ENCODE measurements around the gene HDHD5.

Gene HDHD5

DNA sequence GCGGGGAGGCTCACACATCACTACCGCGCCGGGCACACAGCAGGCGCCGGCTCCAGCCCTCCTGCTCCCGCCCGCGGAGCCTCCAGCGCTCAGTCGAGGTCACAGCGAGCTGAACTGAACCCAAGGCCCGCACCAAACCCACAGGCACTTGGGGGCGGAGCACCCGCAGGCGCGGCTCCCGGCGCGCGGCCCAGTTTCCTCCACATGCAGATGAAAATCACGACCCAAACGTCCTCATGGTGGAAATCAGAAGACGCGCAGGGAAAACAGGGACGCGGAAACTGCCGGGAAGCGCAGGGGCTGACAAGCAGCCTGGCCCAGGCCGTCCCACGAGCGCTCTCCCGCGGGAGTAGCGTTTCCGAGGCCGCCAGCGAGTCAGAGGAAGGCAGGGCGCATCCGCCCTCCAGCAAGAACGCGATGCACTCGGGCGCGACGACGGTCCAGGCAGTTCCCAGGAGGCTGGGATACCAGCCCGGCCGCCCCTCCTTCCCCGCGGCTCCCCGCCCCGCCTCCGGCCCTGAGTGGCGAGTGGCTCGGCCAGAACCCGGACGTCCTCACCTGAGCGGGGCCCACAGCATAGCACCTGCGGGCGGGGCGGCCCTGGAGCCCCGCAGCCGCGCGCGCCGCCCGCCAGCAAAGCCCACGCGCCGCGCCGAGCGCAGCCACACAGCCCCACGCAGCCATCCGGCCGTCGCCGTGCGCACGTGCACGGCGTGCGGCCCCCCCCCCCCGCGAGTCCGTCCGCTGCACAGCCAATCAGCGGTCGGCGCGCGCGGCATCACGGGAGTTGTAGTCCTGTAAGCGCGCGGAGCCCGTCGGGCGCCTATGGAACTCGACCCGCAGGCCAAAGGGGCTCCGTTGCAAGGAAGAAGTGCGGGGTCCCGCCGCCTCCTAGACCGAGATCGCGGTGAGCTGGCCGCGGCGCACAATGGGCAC is at the start of gene HDHD5:
HDHD5 (minus strand) TSS at position 710 of the 936 bp plus-strand sequence; CDS start at position 684, 26 bp downstream.
- DNase-seq (ENCODE audit: low read depth) = peak; percentile 84

DNA sequence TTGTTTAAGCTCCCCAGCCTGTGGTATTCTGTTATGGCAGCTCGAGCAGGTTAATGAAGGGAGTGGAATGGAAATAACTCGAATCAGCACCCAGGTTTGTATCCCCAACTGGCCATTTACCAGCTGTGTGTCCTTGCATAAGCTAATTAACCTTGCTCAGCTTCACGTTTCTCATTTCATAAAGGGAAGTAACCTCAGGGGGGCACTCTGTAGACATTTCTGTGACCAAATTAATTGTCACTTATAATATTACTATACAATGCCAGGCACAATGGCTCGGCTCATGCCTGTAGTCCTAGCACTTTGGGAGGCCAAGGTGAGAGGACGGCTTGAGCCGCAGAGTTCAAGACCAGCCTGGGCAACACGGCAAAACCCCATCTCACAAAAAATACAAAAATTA is 46.4 kb upstream of the HDHD5 start:
- DNase-seq (ENCODE audit: low read depth) = no peak

DNA sequence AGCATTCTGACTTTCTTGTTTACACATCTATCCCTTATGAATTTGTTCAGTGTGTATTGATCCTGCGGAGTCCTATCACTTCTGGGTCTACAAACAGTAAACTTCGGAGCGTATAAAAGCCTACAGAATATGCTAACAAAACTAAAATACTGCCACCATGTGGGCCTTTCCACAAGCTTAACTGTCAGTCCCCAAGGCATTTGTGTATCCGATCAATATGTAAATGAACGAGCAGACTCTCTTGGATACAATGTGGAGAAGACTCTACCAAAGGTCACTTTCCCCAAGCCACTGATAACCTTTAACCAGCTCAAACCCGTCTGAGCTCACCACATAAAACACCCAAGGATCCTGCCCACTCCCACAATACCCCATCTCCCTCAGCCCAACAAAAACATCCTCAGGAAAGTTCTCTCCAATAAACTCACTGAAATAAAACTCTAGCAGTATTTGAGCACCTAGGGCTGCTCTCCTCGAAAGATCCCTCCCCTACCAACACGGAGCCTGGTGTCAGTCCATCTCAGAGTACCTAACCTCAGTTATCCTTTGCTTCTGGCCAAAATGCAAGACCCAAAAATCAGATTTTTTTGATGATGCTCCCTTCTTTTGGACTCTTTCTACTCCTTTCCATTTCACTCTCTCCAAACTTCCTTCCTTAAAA is 42.3 kb upstream of the HDHD5 start:
- no peak for DNase-seq (ENCODE audit: low read depth)

DNA sequence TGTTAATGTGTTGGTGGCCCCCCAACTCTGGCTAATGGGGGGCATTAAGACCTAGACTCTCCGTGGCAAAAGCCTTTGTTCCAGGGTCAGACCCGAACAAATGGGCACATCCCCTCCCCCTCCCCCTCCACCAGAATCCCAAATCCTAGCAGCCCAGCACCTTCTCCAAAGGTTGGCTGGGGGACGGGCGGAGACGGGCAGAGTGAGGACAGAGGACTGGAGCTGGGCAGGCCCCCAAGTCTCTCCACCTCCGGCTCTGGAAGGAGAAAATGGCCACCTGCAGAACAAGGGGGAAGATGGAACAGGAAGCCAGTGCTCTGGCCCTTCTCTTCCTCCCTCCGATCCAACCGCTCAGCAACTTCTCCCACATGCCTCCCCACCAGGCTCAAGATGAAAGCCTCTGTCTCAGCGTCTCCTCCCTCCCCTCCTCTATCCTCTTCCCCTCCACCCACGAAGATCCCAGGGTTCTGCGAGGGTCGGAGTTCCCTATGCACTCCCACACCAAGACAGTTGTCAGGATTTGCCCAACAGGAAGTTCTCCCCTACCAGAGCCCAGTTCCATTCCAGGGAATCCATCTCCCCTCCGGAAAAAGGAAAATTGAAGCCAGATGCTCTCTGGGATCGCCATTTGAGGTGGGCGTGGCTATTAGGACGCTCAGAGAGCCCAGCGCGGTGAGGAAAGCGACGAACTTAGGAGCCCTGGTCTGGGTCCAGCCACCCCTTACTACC is 40.1 kb upstream of the HDHD5 start:
- DNase-seq (ENCODE audit: low read depth) = no peak

DNA sequence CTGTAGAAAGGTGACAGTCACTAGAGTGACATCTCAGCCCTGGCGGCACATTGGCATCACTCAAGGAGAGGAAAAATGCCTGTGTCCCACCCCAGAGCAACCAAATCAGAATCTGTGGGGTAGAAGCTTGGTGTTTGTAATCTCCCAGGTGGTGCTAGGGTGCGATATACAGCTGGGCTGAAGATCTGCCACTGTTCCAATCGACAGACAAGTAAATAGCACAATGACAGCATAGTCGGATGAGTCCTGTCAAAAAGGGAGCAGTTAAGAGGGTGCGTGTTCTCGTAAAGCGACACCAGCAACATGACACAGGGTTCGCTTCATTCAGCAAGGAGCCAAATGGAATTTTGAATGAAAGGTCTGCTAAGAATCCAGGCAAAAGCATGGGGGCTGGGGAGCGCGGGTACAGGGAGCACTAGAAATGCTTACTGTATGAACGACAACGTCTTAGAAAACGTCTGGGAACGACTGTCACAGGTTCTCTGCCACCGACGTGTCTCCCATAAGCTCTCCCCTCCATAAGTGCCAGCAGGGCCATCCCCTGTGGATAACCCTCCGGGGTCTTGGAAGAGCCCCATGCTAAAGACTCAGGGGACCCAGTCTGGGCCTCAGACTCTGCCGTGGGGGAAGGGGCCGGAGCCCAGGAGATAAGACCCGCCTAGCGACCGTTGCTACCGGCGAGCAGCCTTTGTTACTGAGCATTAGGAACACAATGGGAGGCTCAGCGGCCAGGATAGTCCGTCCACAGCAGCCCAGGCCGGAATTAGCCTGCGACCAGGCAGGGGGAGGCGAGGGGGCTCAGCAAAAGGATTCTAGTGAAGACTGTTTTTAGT is 39.3 kb upstream of the HDHD5 start:
- DNase-seq (ENCODE audit: low read depth) = no peak

DNA sequence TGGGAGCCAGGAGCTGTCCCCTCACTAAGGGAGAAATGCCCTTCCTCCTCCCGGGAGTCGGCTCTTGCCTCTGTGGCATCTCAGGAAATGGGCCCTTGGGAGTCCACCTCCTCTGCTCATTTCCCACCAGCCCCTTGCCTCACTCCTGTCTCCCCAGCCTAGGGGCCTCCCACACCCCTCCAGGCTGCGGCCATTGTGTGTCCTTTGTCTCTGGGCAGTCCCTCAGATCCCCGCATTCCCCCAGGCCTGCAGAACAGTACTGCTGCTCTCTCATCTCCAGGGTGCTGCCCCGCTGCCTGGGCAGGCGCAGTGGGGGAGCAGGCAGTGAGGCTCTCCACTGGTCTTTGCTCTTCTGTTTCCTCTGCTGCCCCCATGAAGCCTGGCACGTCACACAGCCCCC is 35.1 kb upstream of the HDHD5 start:
- no peak for DNase-seq (ENCODE audit: low read depth)

DNA sequence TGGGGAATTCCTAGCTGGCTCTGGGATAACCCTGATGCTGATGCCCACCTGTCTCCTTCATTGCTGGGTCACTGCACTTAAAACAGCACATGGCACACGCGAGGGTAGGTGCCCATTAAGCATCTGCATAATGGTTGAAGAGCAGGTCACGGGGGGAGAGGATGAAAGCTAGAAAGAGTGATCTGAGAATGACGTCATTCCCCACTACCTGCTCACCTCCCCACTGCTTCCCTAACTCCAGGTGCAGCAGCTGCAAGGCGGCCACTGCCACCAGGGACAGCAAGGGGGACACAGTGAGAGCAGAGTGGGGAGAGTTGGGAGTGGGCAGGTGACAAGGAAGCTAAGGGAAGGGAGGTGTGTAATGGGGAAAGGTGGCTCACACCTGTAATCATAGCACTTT is 33.1 kb upstream of the HDHD5 start:
- no peak for DNase-seq (ENCODE audit: low read depth)

DNA sequence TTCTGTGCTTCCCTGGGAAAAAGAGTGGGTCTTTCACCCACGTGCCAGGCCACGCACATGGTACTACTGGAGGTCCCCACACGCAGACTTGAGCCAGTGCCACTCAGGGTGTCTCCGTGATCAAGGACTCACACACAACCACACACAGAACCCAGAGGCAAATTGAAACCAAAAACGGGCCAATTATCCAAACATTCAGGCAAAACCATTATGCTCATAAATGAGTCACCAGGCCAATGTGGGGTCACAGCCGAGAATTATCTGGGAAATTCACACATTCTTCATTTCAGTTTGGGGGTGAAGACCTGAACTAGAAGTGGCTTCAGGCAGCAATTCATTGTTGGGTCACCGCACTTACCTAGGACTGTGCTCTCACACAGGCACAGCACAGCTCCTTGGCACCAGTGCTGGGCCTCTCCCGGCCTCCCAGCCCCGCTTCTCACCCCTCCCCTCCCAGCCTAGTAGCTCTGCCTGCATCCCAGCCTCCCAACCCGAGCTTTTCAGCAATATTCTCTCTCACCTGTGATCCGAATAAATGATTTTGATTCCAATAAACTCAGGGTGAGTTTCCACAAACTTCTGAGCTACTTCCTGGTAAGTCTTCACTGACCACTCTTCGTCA is 32.2 kb upstream of the HDHD5 start:
- DNase-seq (ENCODE audit: low read depth) = no peak

DNA sequence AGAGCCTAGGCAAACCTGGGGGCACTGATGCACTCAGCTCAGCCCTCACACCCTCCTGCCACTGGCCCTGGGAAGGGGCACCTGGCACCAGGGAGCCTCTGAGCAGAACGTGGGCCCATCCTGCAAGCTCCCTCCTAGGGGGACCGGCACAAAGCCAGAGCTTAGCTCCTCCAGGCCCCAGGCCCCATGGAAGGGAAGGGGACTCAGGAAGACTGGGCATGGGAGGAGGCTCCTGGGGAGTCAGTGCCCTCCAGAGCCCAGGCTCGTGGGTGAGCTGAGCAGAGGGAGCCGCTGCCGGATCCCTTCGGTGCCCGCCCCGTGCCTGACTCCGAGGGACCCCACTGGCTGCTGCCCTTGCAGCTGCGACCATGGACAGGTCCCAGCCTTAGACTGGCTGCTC is 31.6 kb upstream of the HDHD5 start:
- no peak for DNase-seq (ENCODE audit: low read depth)

DNA sequence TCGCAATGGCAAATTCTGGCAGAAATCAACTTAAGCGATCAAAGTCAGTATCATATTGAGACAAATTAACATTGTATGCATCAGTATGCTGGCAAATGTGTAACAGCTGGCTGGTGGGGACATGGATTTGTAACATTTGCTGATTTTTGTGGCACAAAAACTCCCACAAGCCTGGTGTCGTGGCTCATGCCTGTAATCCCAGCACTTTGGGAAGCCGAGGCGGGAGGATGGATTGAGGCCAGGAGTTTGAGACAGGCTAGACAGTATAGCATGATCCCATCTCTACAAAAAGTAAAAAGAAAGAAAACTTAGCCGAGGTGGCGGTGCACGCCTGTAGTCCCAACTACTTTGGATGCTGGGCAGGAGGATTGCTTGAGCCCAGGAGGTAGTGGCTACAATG is 17.6 kb upstream of the HDHD5 start:
- DNase-seq (ENCODE audit: low read depth) = no peak

DNA sequence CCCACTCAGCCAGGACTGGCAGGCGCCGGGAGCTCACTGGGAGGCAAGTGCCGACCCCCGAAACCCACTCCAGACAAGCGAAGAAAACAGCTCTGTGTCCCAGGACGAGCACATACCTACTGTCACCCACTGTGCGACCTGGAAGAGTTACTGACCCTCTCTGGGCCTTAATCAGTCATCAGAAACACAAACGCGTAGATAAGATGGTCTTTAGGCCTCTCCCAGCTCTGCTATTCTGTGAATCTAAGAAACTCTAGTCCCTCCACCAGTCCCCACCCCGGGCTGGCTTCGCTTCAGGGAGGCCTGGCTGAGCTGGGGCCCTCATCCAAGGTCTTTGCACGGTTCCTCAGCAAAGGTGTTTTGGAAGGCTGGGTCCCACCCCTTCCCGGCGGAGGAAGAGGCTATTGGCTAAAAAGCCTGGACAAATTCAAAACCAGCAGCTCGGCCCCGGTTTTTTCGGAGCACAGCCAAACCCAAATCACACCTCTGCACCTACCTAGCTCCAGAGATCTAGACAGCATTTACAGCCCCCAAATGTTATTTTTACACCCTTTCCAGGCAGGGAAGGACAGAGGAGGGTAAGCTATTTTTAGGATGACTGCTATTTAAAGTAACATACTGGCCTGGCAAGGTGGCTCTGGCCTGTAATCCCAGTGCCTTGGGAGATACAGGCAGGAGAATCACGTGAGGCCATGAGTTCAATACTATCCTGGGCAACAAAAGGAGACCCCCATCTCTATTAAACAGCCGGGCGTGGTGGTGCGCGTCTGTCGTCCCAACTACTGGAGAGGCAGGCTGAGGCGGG is 13.2 kb upstream of the HDHD5 start:
- no peak for DNase-seq (ENCODE audit: low read depth)

DNA sequence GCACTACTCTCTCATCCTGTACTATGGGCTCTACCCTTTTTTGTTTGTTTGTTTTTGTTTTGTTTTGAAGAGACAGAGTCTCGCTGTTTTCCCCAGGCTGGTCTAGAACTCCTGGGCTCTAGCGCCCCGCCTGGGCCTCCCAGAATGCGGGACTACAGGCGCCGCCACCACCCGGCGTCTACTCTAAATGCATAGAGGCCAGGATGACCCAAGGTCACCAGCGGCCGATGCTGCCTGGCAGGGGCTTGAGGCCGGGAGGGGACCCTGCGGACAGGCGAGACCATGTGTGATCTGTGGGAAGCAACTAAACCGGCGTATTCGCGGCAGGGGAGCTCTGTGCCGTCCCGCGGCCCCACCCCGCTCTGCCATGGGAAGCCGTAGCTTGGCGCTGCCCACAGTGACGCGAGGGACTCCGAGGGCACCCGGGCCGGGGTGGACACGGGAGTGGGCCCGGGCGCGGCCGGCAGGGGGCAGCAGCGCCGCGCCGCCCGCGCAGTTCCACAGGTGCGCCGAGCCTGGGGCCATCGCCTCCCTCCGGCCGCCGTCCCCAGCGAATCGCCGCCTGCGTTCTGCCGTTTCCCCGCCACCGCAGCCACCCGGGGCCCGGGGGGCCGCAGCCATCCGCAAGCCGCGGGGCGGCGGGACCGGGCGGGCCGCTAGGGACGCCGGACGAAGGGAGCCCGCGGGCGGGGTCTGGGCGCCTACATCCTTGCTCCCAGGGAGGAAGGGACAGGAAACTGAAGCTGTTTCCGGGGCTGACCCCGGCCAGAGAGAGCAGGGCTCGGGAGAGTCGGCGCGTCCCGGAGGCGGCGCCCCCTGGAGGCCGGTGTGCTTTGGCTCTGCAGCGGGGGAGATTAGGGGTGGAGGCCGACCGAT is 12.3 kb upstream of the HDHD5 start:
- DNase-seq (ENCODE audit: low read depth) = peak; percentile 85

DNA sequence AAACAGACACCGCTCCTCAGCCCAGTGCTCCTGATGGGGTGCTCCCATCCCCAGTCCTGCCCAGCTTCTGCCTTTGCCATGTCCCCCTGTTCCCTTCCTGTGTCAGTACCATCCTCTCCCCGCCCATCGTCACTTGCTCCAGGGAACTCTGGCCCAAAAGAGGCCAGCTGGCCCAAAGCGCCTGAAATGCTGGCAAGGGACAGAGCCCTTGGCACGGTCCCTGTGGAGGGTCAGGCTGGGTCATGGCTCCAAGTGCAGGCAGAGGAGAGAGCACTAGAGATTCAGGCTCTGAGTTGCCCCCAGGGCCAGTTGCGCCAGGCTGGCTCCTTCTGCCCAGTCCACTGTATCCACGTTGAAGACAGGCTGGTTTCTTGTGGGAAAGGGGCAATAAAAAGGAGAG is 8.4 kb upstream of the HDHD5 start:
- DNase-seq (ENCODE audit: low read depth) = no peak

DNA sequence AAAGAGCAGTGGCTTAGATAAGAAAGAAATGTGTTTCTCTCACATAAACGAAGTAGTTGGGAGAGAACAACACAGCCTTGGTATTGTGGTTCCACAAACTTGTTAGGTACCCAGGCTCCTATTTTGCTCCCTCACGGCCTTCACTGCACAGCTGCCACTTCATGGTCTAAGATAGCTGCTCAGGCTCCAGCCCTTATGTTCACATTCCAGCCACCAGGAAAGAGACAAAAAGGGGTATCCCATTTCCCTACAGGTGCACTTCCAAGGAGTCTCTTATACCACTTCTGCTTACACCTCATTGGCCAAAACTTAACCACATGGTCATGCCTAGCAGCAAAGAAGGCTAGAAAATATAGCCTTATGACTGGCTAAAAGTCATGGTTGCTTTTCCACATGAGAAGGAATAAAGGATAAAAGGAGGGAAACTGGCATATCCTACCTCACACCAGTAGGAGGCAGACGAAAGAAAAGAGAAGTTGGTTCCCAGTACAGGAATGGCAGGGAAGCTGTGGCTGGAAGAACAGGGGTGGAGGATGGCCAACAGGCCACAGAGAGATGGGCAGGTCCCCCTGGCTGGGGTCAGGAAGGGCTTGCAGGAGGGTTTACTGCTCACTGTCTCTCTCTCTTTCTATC is 5.4 kb upstream of the HDHD5 start:
- no peak for DNase-seq (ENCODE audit: low read depth)

DNA sequence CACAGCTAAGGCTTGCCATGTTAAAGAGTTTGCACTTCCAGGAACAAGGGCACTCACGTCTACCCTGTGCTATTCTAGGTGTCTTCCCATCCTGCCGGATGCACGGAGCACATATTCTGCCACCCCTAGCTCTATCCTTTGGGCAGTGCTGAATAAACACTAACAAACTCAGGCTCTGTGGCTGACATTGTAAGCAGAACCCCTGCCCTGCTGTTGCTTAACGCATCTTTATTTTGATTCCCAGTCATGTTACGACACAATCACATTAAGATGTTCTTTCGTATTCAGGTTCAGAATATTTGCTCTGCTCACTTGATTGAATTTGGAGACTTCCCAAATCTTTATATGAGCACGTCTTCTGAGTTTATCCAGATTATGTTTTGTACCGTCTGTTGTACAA is 3.7 kb upstream of the HDHD5 start:
- no peak for DNase-seq (ENCODE audit: low read depth)

DNA sequence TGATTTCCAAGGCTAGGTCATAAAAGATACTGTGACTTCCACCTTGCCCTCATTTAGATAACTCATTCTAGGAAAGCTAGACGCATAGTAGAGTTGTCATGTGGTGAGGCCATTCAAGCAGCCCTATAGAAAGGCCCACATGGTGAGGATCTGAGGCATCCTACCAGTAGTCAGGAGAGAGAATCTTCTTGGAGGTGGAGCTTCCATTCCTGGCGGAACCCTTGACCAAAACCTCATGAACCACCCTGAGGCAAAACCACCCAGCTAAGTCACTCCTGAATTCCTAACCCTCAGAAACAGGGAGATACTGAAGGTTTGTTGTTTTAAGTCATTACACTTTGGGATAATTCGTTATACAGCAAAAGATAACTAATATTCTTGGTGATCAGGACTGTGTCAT is 2.9 kb upstream of the HDHD5 start:
- DNase-seq (ENCODE audit: low read depth) = no peak

DNA sequence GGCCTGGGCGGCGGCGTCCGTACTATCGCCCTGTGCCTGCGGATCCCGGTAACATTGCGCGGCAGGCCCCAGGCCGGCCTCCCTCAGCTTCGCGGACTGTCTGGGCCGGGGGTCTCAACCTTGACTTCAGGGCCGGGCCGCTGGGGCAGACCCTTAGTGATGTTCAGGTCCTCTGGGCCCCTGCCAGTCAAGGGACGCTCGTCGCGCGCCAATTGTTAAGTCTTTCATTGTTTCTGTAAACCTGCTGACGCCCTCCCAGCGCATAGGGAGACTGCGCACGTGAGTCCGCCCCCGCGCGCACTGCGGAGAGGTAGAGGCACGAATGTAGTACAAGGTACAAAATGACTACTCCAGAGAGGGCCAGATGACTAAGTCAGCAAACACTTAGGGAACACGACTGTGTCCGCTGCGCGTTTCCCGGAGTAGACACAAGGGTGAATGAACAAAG is 451 bp upstream of the HDHD5 start:
- DNase-seq (ENCODE audit: low read depth) = peak; percentile 75

DNA sequence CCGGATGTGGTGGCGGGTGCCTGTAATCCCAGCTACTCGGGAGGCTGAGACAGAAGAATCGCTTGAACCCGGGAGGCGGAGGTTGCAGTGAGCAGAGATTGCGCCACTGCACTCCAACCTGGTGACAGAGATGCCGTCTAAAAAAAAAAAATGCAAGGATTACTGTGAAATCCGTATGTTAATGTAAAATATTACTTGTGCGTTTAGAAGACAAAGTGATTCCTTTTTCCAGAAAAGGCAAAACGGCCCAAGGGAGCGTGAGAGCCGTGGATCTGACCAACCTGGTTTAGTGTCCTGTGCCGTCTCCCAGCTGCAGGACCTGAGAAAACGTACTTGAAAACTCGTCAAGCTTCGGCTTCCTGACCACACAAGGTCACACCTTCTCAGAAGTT is 905 bp downstream of the HDHD5 start:
- DNase-seq (ENCODE audit: low read depth) = no peak

DNA sequence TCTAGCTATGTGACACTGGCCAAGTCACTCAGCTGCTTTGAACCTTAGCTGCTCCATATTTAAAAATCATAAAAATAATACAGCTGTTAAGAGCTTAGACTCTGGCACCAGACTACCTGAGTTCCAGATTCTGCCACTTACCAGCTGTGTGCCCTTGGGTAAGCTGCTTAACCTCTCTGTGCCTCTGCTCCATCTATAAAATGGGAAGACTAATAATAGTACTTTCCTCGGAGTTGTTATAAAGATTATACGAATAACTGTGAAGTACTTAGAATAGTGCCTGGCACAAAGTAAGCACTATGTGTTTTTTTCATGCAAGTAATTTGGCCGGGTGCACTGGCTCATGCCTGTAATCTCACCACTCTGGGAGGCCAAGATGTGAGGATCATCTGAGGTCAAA is 1.4 kb downstream of the HDHD5 start:
- DNase-seq (ENCODE audit: low read depth) = no peak
